Astrocyte (in vitro differentiated cells and primary cell): ENCODE data around the gene INSYN1. TPM values are rescaled to one million over a fixed set of nuclear protein-coding genes. Genes with fewer than 3 reads are reported as not detected.
"Not testable (repeated sequence)": the region's sequence is repeated elsewhere in the genome, so short reads cannot be mapped to it uniquely, and the experiment has no call there.

ENCODE experiments used
- DNase-seq: peaks from one replicate; pipeline ENCODE4 v3.0.0-alpha.2; 2010; ENCODE audit warnings: low read depth
- FAIRE-seq: peaks from 2 replicates; lab custom pipeline; 2011; peaks lifted over from hg19 to GRCh38; lab: Jason Lieb, UNC
- H2AFZ ChIP-seq: 2 replicates; pipeline ENCODE4 v1.6.0; 2012; ENCODE audit warnings: low read depth, low read length, inconsistent platforms
- H3K27ac ChIP-seq: 2 replicates; pipeline ENCODE4 v1.5.1; 2011; ENCODE audit warnings: low read depth, low read length, inconsistent platforms
- H3K27me3 ChIP-seq: 2 replicates; pipeline ENCODE4 v1.6.0; 2011; ENCODE audit warnings: low read length, inconsistent platforms; ENCODE audit not compliant: insufficient read depth
- H3K36me3 ChIP-seq: 2 replicates; pipeline ENCODE4 v1.5.1; 2011; ENCODE audit warnings: low read length, inconsistent platforms; ENCODE audit not compliant: insufficient read depth
- H3K4me1 ChIP-seq: 2 replicates; pipeline ENCODE4 v1.5.1; 2011; ENCODE audit warnings: low read length, inconsistent platforms; ENCODE audit not compliant: insufficient read depth
- H3K4me2 ChIP-seq: 2 replicates; pipeline ENCODE4 v1.6.0; 2012; ENCODE audit warnings: low read length, inconsistent platforms
- H3K4me3 ChIP-seq: 2 replicates; pipeline ENCODE4 v1.5.1; 2011; ENCODE audit warnings: low read depth, mild to moderate bottlenecking, low read length, inconsistent platforms; ENCODE audit not compliant: insufficient read depth
- H3K79me2 ChIP-seq: 2 replicates; pipeline ENCODE4 v1.6.0; 2012; ENCODE audit warnings: mild to moderate bottlenecking, low read length, inconsistent platforms; ENCODE audit not compliant: insufficient read depth
- H3K9ac ChIP-seq: 2 replicates; pipeline ENCODE4 v1.6.0; 2012; ENCODE audit warnings: mild to moderate bottlenecking, low read length, inconsistent platforms
- H3K9me3 ChIP-seq: 2 replicates; pipeline ENCODE4 v1.5.1; 2012; ENCODE audit warnings: low read depth, mild to moderate bottlenecking, low read length, inconsistent platforms; ENCODE audit not compliant: insufficient read depth
- H4K20me1 ChIP-seq: 2 replicates; pipeline ENCODE4 v1.6.0; 2012; ENCODE audit warnings: low read length, inconsistent platforms; ENCODE audit not compliant: insufficient read depth
- H3K27ac Mint-ChIP-seq: one replicate; pipeline ENCODE4 v1.8.0; 2021; ENCODE audit warnings: mild to moderate bottlenecking, mixed read lengths; ENCODE audit not compliant: unreplicated experiment
- H3K27me3 Mint-ChIP-seq: one replicate; pipeline ENCODE4 v1.8.0; 2021; ENCODE audit warnings: low read depth, mixed read lengths; ENCODE audit not compliant: unreplicated experiment
- H3K36me3 Mint-ChIP-seq: one replicate; pipeline ENCODE4 v1.8.0; 2021; ENCODE audit warnings: low read depth, mixed read lengths; ENCODE audit not compliant: unreplicated experiment
- H3K4me1 Mint-ChIP-seq: one replicate; pipeline ENCODE4 v1.8.0; 2021; ENCODE audit warnings: low read depth, mixed read lengths; ENCODE audit not compliant: unreplicated experiment
- H3K4me3 Mint-ChIP-seq: one replicate; pipeline ENCODE4 v1.8.0; 2021; ENCODE audit warnings: mild to moderate bottlenecking, moderate library complexity, mixed read lengths; ENCODE audit not compliant: unreplicated experiment
- H3K9me3 Mint-ChIP-seq: one replicate; pipeline ENCODE4 v1.8.0; 2021; ENCODE audit warnings: mild to moderate bottlenecking, mixed read lengths; ENCODE audit not compliant: unreplicated experiment
- CTCF ChIP-seq: IDR thresholded peaks from 2 replicates; pipeline ENCODE4 v1.5.1; 2011; ENCODE audit warnings: low read depth, mild to moderate bottlenecking, inconsistent platforms, low read length, moderate library complexity; ENCODE audit not compliant: insufficient read depth
- EZH2 ChIP-seq: IDR thresholded peaks from 2 replicates; pipeline ENCODE4 v1.6.1; 2012; ENCODE audit warnings: mild to moderate bottlenecking, low read length, inconsistent platforms; ENCODE audit not compliant: insufficient read depth
- total RNA-seq: library from RNA; stranded (reverse); gene quantifications from 2 replicates; pipeline ENCODE4 v1.2.1, GENCODE V29; 2021

Gene INSYN1
- total RNA-seq, 1 donor from 2014 or later: 5.2 TPM

DNA sequence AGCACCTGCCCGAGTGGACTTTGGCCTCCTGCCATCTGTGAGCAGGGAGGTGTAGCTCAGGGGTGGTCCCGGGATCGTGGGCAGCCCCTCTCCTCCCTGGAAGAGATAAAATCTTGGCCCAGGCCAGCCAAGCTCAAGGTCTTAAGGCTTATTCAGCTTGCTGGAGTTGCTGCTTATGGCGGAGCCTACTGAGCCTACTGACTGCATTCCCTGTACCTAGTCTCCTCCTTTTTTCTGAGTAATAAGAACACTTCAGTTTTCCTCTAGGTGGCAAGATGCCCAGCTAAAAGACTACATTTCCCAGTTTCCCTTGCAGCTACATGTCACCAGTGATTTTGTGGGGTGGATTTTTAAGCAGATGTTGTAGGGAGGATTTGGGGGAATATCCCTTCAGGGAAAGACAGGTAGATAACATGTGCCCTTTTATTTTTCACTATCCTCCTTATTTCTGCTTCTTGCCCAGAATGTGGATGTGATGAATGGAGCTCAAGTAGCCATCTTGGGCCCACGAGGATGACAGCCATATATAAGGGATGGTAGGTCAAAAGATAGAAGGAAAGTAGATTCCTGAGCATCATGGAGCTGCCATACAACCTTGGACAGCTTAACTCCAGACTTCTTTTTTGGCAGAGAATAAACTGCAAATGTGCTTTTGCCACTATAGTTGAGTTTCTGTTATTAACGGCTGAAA is 41.4 kb upstream of the INSYN1 start:
- Histone ChIP-seq H2AFZ (no peak overlapping the region), H3K27me3 (no peaks in the 10 kb centered on the region), H3K36me3 (no peaks in the 10 kb centered on the region), H3K4me1 (peaks cover 8% of the 10 kb centered on the region), H3K9ac (no peak overlapping the region), H3K9me3 (no peaks in the 10 kb centered on the region), H3K27ac (no peak overlapping the region), H4K20me1 (no peaks in the 10 kb centered on the region), H3K4me2 (no peak overlapping the region), H3K79me2 (no peaks in the 10 kb centered on the region), H3K4me3 (no peak overlapping the region)
- H3K36me3 Mint-ChIP-seq: no peaks in the 10 kb centered on the region
- FAIRE-seq: no peak
- no peaks in the 10 kb centered on the region for H3K9me3 Mint-ChIP-seq
- peak; percentile 37 for DNase-seq
- no peak overlapping the region for H3K4me3 Mint-ChIP-seq
- no peak overlapping the region for H3K27ac Mint-ChIP-seq
- TF ChIP-seq CTCF: no peak
- TF ChIP-seq EZH2: no peak
- peaks cover 40% of the 10 kb centered on the region for H3K27me3 Mint-ChIP-seq
- H3K4me1 Mint-ChIP-seq: peaks cover 9% of the 10 kb centered on the region

GRCh38 chr15:73792899-73793541 is 39.9 kb upstream of the INSYN1 start:
- H3K9ac ChIP-seq, H3K36me3 ChIP-seq, FAIRE-seq, H3K4me3 Mint-ChIP-seq, H3K4me3 ChIP-seq, H3K27ac Mint-ChIP-seq, H4K20me1 ChIP-seq, DNase-seq, H3K4me1 ChIP-seq, H3K79me2 ChIP-seq, H3K36me3 Mint-ChIP-seq, H3K9me3 Mint-ChIP-seq, H2AFZ ChIP-seq, H3K4me2 ChIP-seq, H3K4me1 Mint-ChIP-seq, H3K9me3 ChIP-seq, H3K27me3 ChIP-seq, H3K27ac ChIP-seq: not testable (repeated sequence)
- H3K27me3 Mint-ChIP-seq: peaks cover 53% of the 10 kb centered on the region

DNA sequence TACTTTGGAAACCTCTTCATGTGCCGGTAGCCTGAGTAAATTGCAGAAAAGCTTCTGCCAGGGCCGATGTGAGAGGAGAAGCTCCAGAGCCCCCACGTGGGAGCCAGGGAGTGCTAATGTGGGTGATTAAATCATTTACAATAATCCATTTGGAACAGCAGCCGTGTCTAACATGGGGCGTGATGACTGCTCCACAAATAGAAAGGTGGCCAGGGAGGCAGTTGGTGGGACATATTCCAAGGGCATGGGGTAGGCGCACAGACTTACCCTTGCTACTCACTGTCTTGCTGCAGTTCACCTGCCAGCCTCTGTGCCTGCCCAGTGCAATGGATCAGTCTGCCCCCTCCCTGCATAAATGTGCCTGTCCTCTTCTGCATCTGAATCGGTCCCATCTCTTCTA is 39.3 kb upstream of the INSYN1 start:
- DNase-seq: no peak
- Histone ChIP-seq H3K9ac (no peak overlapping the region), H3K4me1 (no peaks in the 10 kb centered on the region), H3K4me3 (no peak overlapping the region), H3K9me3 (no peaks in the 10 kb centered on the region), H3K4me2 (no peak overlapping the region), H2AFZ (no peak overlapping the region), H4K20me1 (no peaks in the 10 kb centered on the region), H3K27ac (no peak overlapping the region), H3K36me3 (no peaks in the 10 kb centered on the region), H3K27me3 (peaks cover 2% of the 10 kb centered on the region), H3K79me2 (no peaks in the 10 kb centered on the region)
- H3K4me3 Mint-ChIP-seq: no peak overlapping the region
- no peak overlapping the region for H3K27ac Mint-ChIP-seq
- H3K9me3 Mint-ChIP-seq: no peaks in the 10 kb centered on the region
- H3K36me3 Mint-ChIP-seq: peaks cover 1% of the 10 kb centered on the region
- no peak for TF ChIP-seq EZH2
- no peak for TF ChIP-seq CTCF
- peaks cover 55% of the 10 kb centered on the region for H3K27me3 Mint-ChIP-seq
- no peak for FAIRE-seq
- H3K4me1 Mint-ChIP-seq: peaks cover 3% of the 10 kb centered on the region
